Measurements from ENCODE around the gene RAB3A.

The RAB3A gene, protein sequence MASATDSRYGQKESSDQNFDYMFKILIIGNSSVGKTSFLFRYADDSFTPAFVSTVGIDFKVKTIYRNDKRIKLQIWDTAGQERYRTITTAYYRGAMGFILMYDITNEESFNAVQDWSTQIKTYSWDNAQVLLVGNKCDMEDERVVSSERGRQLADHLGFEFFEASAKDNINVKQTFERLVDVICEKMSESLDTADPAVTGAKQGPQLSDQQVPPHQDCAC

DNA sequence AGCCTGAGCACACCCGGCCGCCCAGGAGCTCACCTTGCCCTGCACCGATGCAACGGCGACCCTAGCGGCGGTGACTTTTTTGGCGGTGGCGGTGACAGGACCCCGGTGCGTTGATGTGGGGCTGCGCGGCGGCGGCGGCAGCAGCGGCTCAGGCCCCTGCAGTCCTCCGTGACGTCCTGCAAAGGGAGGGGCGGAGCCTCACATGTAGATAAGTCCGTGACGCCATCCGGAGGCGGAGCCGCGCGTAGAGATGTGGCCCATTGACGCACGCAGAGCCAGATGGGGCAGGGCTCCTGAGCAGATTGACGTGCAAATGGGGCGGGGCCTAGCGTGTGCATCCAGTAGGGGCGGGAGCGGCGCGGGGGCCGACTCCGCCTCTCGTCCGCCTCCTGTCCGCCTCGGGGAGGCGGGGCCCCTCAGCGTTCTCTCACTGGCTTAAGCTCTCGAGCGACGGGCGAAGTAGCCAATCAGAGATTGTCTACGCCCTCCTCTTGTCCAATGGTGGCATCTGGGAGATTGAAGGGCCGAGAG is at the start of gene RAB3A:
TSS of gene RAB3A (minus strand) at position 180 of the 531 bp plus-strand sequence. CDS start 1,302 bp downstream, outside the sequence.
- POLR2A ChIA-PET = interaction anchor here (0.6 to 3.3 kb wide), 7 partner anchors 11 to 190 kb away, joined by 3 to 36 read pairs (median 4); partner anchors contain the start of genes JUND and MPV17L2
- CTCF ChIA-PET = interaction anchor here (0.7 to 8.8 kb wide), 13 partner anchors 9 to 208 kb away, joined by 3 to 228 read pairs (median 4); partner anchors contain the start of gene MPV17L2
- TF ChIP-seq, protein P1, sequence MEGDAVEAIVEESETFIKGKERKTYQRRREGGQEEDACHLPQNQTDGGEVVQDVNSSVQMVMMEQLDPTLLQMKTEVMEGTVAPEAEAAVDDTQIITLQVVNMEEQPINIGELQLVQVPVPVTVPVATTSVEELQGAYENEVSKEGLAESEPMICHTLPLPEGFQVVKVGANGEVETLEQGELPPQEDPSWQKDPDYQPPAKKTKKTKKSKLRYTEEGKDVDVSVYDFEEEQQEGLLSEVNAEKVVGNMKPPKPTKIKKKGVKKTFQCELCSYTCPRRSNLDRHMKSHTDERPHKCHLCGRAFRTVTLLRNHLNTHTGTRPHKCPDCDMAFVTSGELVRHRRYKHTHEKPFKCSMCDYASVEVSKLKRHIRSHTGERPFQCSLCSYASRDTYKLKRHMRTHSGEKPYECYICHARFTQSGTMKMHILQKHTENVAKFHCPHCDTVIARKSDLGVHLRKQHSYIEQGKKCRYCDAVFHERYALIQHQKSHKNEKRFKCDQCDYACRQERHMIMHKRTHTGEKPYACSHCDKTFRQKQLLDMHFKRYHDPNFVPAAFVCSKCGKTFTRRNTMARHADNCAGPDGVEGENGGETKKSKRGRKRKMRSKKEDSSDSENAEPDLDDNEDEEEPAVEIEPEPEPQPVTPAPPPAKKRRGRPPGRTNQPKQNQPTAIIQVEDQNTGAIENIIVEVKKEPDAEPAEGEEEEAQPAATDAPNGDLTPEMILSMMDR (IDR thresholded peaks at IDR 0.05; ENCODE audit: control extremely low read depth, extremely low read depth, low read depth, missing control alignments) = no peak
- peak; percentile 99 for DNase-seq (ENCODE audit: extremely low spot score)

- TF ChIP-seq, protein P1 (IDR thresholded peaks at IDR 0.05; ENCODE audit: control extremely low read depth, extremely low read depth, low read depth, missing control alignments) = no peak
- POLR2A ChIA-PET = interaction anchor here (1.5 kb wide), 1 partner anchor 28 kb away, joined by 5 read pairs; the partner anchor contains the start of gene JUND
- CTCF ChIA-PET = interaction anchor here (0.9 to 15.1 kb wide), 25 partner anchors 9 to 287 kb away, joined by 3 to 228 read pairs (median 9); partner anchors contain the start of genes MPV17L2 and RAB3A
- no peak for DNase-seq (ENCODE audit: extremely low spot score)
Observed at GRCh38 chr19:18253130-18253529, 49.3 kb upstream of the RAB3A start.

GRCh38 chr19:18252370-18252717 is 48.5 kb upstream of the RAB3A start:
- TF ChIP-seq, protein P1 (IDR thresholded peaks at IDR 0.05; ENCODE audit: control extremely low read depth, extremely low read depth, low read depth, missing control alignments) = no peak
- no peak for DNase-seq (ENCODE audit: extremely low spot score)
- CTCF ChIA-PET = interaction anchor here (0.6 to 15.1 kb wide), 47 partner anchors 8 to 314 kb away, joined by 3 to 228 read pairs (median 6); partner anchors contain the start of genes IFI30, JUND, LSM4 and MPV17L2
- POLR2A ChIA-PET = interaction anchor here (0.6 to 1.5 kb wide), 2 partner anchors 29 to 67 kb away, joined by 3 to 5 read pairs; partner anchors contain the start of gene JUND

GRCh38 chr19:18251587-18252369 is 47.9 kb upstream of the RAB3A start:
- POLR2A ChIA-PET = interaction anchor here (0.6 to 1.5 kb wide), 2 partner anchors 30 to 67 kb away, joined by 3 to 5 read pairs; partner anchors contain the start of gene JUND

DNA sequence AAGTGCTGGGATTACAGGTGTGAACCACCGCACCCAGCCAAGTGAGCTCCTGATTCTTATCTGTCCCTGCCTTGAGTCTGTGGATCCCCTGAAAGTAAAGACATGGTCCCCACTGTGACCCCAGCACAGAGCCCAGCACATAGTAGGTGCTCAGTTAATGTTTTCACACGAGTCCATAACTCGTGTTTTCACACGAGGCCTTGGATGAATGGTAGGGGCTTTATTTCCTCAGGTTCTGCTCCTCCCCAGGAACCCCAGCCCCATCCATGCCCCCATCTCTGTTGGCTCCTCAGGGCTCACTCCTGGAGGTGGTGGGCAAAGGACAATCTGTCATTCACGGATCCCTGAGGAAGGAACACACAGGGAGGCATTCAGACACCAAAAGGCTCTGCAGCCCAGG is 46.0 kb upstream of the RAB3A start:
- DNase-seq (ENCODE audit: extremely low spot score) = no peak
- POLR2A ChIA-PET = no interaction called here

More at GRCh38 chr19:18251587-18252369, 47.9 kb upstream of the RAB3A start:
- DNase-seq (ENCODE audit: extremely low spot score) = peak; percentile 89
- CTCF ChIA-PET = interaction anchor here (0.6 to 15.1 kb wide), 56 partner anchors 8 to 313 kb away, joined by 3 to 228 read pairs (median 6); partner anchors contain the start of genes IFI30, JUND, LSM4 and MPV17L2
- TF ChIP-seq, protein P1 (IDR thresholded peaks at IDR 0.05; ENCODE audit: control extremely low read depth, extremely low read depth, low read depth, missing control alignments) = peak; percentile 92

More for the DNA sequence above, 46.0 kb upstream of the RAB3A start:
- TF ChIP-seq, protein P1 (IDR thresholded peaks at IDR 0.05; ENCODE audit: control extremely low read depth, extremely low read depth, low read depth, missing control alignments) = no peak
- CTCF ChIA-PET = interaction anchor here (0.8 to 15.1 kb wide), 11 partner anchors 13 to 137 kb away, joined by 3 to 228 read pairs (median 4); partner anchors contain the start of genes LSM4 and RAB3A
